GM23338 (cell line): ENCODE data around the gene EXOC1L. TPM values are rescaled to one million over a fixed set of nuclear protein-coding genes. Genes with fewer than 3 reads are reported as not detected.

Experiments used
- ATAC-seq: fragments of 200-7000 bp; cut with Tn5 transposase; 3 replicates; pipeline ENCODE4 v1.9.1; 2020
- DNase-seq: peaks from one replicate; pipeline ENCODE4 v3.0.0-alpha.2; 2015; ENCODE audit warnings: low spot score
- H2AFZ ChIP-seq: fragments of 200-600 bp; sonication (generic); 2 replicates; pipeline ENCODE4 v1.8.0; 2016; ENCODE audit warnings: antibody characterized with exemption, mild to moderate bottlenecking, moderate library complexity
- H3F3A ChIP-seq: fragments of 200-600 bp; sonication (generic); replicated peaks from 2 replicates; pipeline ENCODE4 v1.8.0; 2017; ENCODE audit warnings: antibody characterized with exemption, mixed run types, low read depth
- H3K27ac ChIP-seq: fragments of 200-600 bp; sonication (generic); 2 replicates; pipeline ENCODE4 v1.6.1; 2016; ENCODE audit warnings: low read depth
- H3K27me3 ChIP-seq: fragments of 200-600 bp; sonication (generic); 2 replicates; pipeline ENCODE4 v1.8.0; 2016; ENCODE audit warnings: mild to moderate bottlenecking, mixed run types, moderate library complexity; ENCODE audit not compliant: insufficient read depth
- H3K36me3 ChIP-seq: fragments of 200-600 bp; sonication (generic); 2 replicates; pipeline ENCODE4 v1.8.0; 2016; ENCODE audit warnings: mild to moderate bottlenecking; ENCODE audit not compliant: insufficient read depth
- H3K4me1 ChIP-seq: fragments of 200-600 bp; sonication (generic); 2 replicates; pipeline ENCODE4 v1.8.0; 2016; ENCODE audit warnings: mild to moderate bottlenecking, moderate library complexity; ENCODE audit not compliant: insufficient read depth
- H3K4me2 ChIP-seq: fragments of 200-600 bp; sonication (generic); 2 replicates; pipeline ENCODE4 v1.7.1; 2017; ENCODE audit warnings: mixed run types
- H3K4me3 ChIP-seq: fragments of 200-600 bp; sonication (generic); 2 replicates; pipeline ENCODE4 v1.6.1; 2016; ENCODE audit warnings: mixed run types
- H3K79me2 ChIP-seq: fragments of 200-600 bp; sonication (generic); replicated peaks from 2 replicates; pipeline ENCODE4 v1.8.0; 2017; ENCODE audit warnings: mild to moderate bottlenecking; ENCODE audit not compliant: insufficient read depth
- H3K9me2 ChIP-seq: fragments of 200-600 bp; sonication (generic); 2 replicates; pipeline ENCODE4 v1.8.0; 2017; ENCODE audit not compliant: insufficient read depth
- H4K20me1 ChIP-seq: fragments of 200-600 bp; sonication (generic); replicated peaks from 2 replicates; pipeline ENCODE4 v1.8.0; 2017; ENCODE audit warnings: mild to moderate bottlenecking; ENCODE audit not compliant: insufficient read depth
- H3K27ac Mint-ChIP-seq: 2 replicates; pipeline ENCODE4 v1.8.0; 2020; ENCODE audit warnings: inconsistent platforms, mild to moderate bottlenecking, moderate library complexity, mixed read lengths
- H3K27me3 Mint-ChIP-seq: 3 replicates; pipeline ENCODE4 v1.8.0; 2022; ENCODE audit warnings: low read depth, mild to moderate bottlenecking, moderate library complexity, mixed read lengths, inconsistent platforms; ENCODE audit not compliant: insufficient read depth, poor library complexity
- H3K36me3 Mint-ChIP-seq: 3 replicates; pipeline ENCODE4 v1.8.0; 2021; ENCODE audit warnings: low read depth, mild to moderate bottlenecking, inconsistent platforms, moderate library complexity, mixed read lengths
- H3K4me1 Mint-ChIP-seq: 3 replicates; pipeline ENCODE4 v1.8.0; 2020; ENCODE audit warnings: mild to moderate bottlenecking, inconsistent platforms, mixed read lengths
- H3K4me3 Mint-ChIP-seq: 3 replicates; pipeline ENCODE4 v1.8.0; 2021; ENCODE audit warnings: moderate library complexity, mild to moderate bottlenecking, inconsistent platforms, mixed read lengths
- H3K9me3 Mint-ChIP-seq: 3 replicates; pipeline ENCODE4 v1.8.0; 2020; ENCODE audit warnings: moderate library complexity, mild to moderate bottlenecking, inconsistent platforms, mixed read lengths
- CREB1 ChIP-seq: fragments of 250-450 bp; sonication (Bioruptor Pico); IDR thresholded peaks from 2 replicates; pipeline ENCODE4 v1.5.0; 2020; ENCODE audit warnings: low read depth, mild to moderate bottlenecking, moderate library complexity
- CTCF ChIP-seq, 2 experiments: fragments of 200-600 bp in 1 of 2; sonication (generic) in 1 of 2; conservative IDR thresholded peaks; 2 replicates each; pipeline versions ENCODE4 v1.5.1 to v1.6.1; 2016 to 2017; ENCODE audit warnings: antibody characterized with exemption in 2 of 2, low read depth in 2 of 2, mild to moderate bottlenecking in 2 of 2, moderate library complexity in 1 of 2
- ETS1 ChIP-seq: IDR thresholded peaks from 2 replicates; pipeline ENCODE4 v1.6.1; 2016; ENCODE audit warnings: antibody characterized with exemption
- EZH2 ChIP-seq: fragments of 200-600 bp; sonication (generic); IDR thresholded peaks from one replicate; pipeline ENCODE4 v1.8.0; 2017; ENCODE audit warnings: antibody characterized with exemption, mild to moderate bottlenecking, low read depth; ENCODE audit not compliant: unreplicated experiment
- EZH2phosphoT487 ChIP-seq: fragments of 200-600 bp; sonication (generic); IDR thresholded peaks from one replicate; pipeline ENCODE4 v1.8.1; 2018; ENCODE audit warnings: antibody characterized with exemption; ENCODE audit not compliant: unreplicated experiment
- JUNB ChIP-seq: IDR thresholded peaks from one replicate; pipeline ENCODE4 v1.6.1; 2016; ENCODE audit warnings: antibody characterized with exemption; ENCODE audit not compliant: unreplicated experiment
- NANOG ChIP-seq: IDR thresholded peaks from 2 replicates; pipeline ENCODE4 v1.6.1; 2016; ENCODE audit warnings: antibody characterized with exemption, borderline replicate concordance
- POLR2AphosphoS5 ChIP-seq: IDR thresholded peaks from 2 replicates; pipeline ENCODE4 v1.6.1; 2016; ENCODE audit warnings: antibody characterized with exemption, low read depth
- REST ChIP-seq: IDR thresholded peaks from one replicate; pipeline ENCODE4 v1.6.1; 2018; ENCODE audit warnings: antibody characterized with exemption; ENCODE audit not compliant: unreplicated experiment
- STAT1 ChIP-seq: IDR thresholded peaks from one replicate; pipeline ENCODE4 v1.6.1; 2016; ENCODE audit warnings: antibody characterized with exemption; ENCODE audit not compliant: unreplicated experiment
- ZNF114 ChIP-seq: fragments of 250-450 bp; sonication (Bioruptor Pico); IDR thresholded peaks from 2 replicates; pipeline ENCODE4 v1.5.0; 2020; ENCODE audit warnings: mild to moderate bottlenecking, moderate library complexity
- ZNF331 ChIP-seq: fragments of 250-450 bp; sonication (Bioruptor Pico); IDR thresholded peaks from 2 replicates; pipeline ENCODE4 v1.5.0; 2020; ENCODE audit warnings: low read depth, mild to moderate bottlenecking, moderate library complexity
- ZNF462 ChIP-seq: fragments of 250-450 bp; sonication (Bioruptor Pico); IDR thresholded peaks from 2 replicates; pipeline ENCODE4 v1.5.0; 2020; ENCODE audit warnings: mild to moderate bottlenecking, moderate library complexity
- polyA plus RNA-seq: library from polyadenylated mRNA; unstranded; fragments of >200 nt; fragmentation: Nextera tagmentation; extraction: Ambion mirVana; gene quantifications from 2 replicates; pipeline ENCODE4 v1.2.1, GENCODE V29; 2016
- total RNA-seq: library from RNA; depleted of rRNA; stranded (reverse); fragments of >200 nt; shearing (Covaris generic); gene quantifications from 2 replicates; pipeline ENCODE4 v1.2.3, GENCODE V29; 2014

Gene EXOC1L
- total and polyA plus RNA-seq, 2 experiments from 2014 or later: not detected

GRCh38 chr4:55807556-55807955 lies 12.0 kb upstream of the EXOC1L start:
- H3K4me1 Mint-ChIP-seq: peaks cover 3% of the 10 kb centered on the region; the same call in 1 of the 3 replicates
- no peaks in the 10 kb centered on the region for H3K27me3 Mint-ChIP-seq

More at GRCh38 chr4:55807556-55807955, 12.0 kb upstream of the EXOC1L start:
- no peaks in the 10 kb centered on the region for H4K20me1 ChIP-seq
- Mint-ChIP-seq H3K27ac (no peak overlapping the region), H3K9me3 (no peaks in the 10 kb centered on the region; the same call in 2 of the 3 replicates), H3K36me3 (no peaks in the 10 kb centered on the region), H3K4me3 (no peak overlapping the region)
- H3K27ac ChIP-seq: no peak overlapping the region
- H3K4me3 ChIP-seq: no peak overlapping the region
- no peaks in the 10 kb centered on the region for H3K79me2 ChIP-seq
- no peak overlapping the region for H2AFZ ChIP-seq
- no peak overlapping the region for H3K4me2 ChIP-seq
- no peaks in the 10 kb centered on the region for H3K36me3 ChIP-seq
- no peaks in the 10 kb centered on the region for H3F3A ChIP-seq
- TF ChIP-seq REST (no peak), ZNF114 (CRISPR knock-in tag) (no peak), STAT1 (no peak), NANOG (no peak), EZH2 (no peak), ETS1 (no peak), CREB1 (CRISPR knock-in tag) (no peak), POLR2AphosphoS5 (no peak), CTCF (conservative IDR thresholded peaks at IDR 0.05; ENCODE audit: low read depth in 2 of 2) (no peak), EZH2phosphoT487 (no peak), JUNB (no peak), ZNF331 (no peak), ZNF462 (CRISPR knock-in tag) (no peak)
- H3K27me3 ChIP-seq: no peaks in the 10 kb centered on the region
- DNase-seq (no peak), ATAC-seq (no peak)
- no peaks in the 10 kb centered on the region for H3K4me1 ChIP-seq
- H3K9me2 ChIP-seq: no peaks in the 10 kb centered on the region; the same call in 1 of the 2 replicates
